ENCODE measurements around the gene MN1. TPM values are rescaled to one million over a fixed set of nuclear protein-coding genes. Genes with fewer than 3 reads are reported as not detected.

The MN1 gene
- under 0.01 and 0.11 TPM in 2 replicates for total RNA-seq

GRCh38 chr22:27801616-27802345 is at the start of gene MN1:
Gene MN1, minus strand, starts transcription at chr22:27801756. Its CDS starts 1,213 bp downstream, at chr22:27800543.

Other genes with a start within 250 kb of the MN1 start
- gene PITPNB, start 117.5 kb upstream of the MN1 start, total RNA-seq = 22.1 and 27.3 TPM in 2 replicates

Data from uterine smooth muscle cell (primary cell).